HG03521 (cell line): Measurements from ENCODE around the gene DIP2B.

Experiments
- ATAC-seq: cut with Tn5 transposase; IDR thresholded peaks from one replicate; pipeline ENCODE4 v1.9.1; 2021; ENCODE audit warnings: mild to moderate bottlenecking, moderate library complexity; ENCODE audit not compliant: unreplicated experiment

Gene DIP2B

GRCh38 chr12:50715174-50715573, 210.4 kb downstream of the DIP2B start:
- ATAC-seq, result no peak

GRCh38 chr12:50718760-50719159, 214.0 kb downstream of the DIP2B start:
- ATAC-seq, result no peak

- no peak for ATAC-seq
Measured at GRCh38 chr12:50720085-50720484, 215.3 kb downstream of the DIP2B start.

GRCh38 chr12:50720501-50720900, 215.7 kb downstream of the DIP2B start:
- ATAC-seq, result no peak

GRCh38 chr12:50723865-50724264, 219.1 kb downstream of the DIP2B start:
- no peak for ATAC-seq

- ATAC-seq, result no peak
Measured at GRCh38 chr12:50725011-50725942, 220.5 kb downstream of the DIP2B start.

GRCh38 chr12:50727466-50727865, 222.7 kb downstream of the DIP2B start:
- no peak for ATAC-seq

- ATAC-seq, result no peak
Measured at GRCh38 chr12:50728417-50728816, 223.6 kb downstream of the DIP2B start.

- ATAC-seq, result no peak
Measured at GRCh38 chr12:50728841-50729240, 224.1 kb downstream of the DIP2B start.

GRCh38 chr12:50732591-50732990, 227.8 kb downstream of the DIP2B start:
- no peak for ATAC-seq

GRCh38 chr12:50733706-50734105, 228.9 kb downstream of the DIP2B start:
- no peak for ATAC-seq

- ATAC-seq, result no peak
Measured at GRCh38 chr12:50734409-50735263, 229.9 kb downstream of the DIP2B start.

- ATAC-seq, result no peak
Measured at GRCh38 chr12:50739611-50740010, 234.8 kb downstream of the DIP2B start.

GRCh38 chr12:50740307-50740706, 235.5 kb downstream of the DIP2B start:
- no peak for ATAC-seq

- ATAC-seq, result no peak
Measured at GRCh38 chr12:50742776-50743175, 238.0 kb downstream of the DIP2B start.

GRCh38 chr12:50745861-50746260, 241.1 kb downstream of the DIP2B start:
- no peak for ATAC-seq

GRCh38 chr12:50746431-50746830, 241.6 kb downstream of the DIP2B start:
- no peak for ATAC-seq

- no peak for ATAC-seq
Measured at GRCh38 chr12:50747817-50748216, 243.0 kb downstream of the DIP2B start.

- ATAC-seq, result no peak
Measured at GRCh38 chr12:50749459-50749882, 244.7 kb downstream of the DIP2B start.

GRCh38 chr12:50750366-50750765, 245.6 kb downstream of the DIP2B start:
- no peak for ATAC-seq

GRCh38 chr12:50751948-50752721, 247.3 kb downstream of the DIP2B start:
- no peak for ATAC-seq
